SK-N-SH treated with all-trans-retinoic acid at 6 μM for 48 hours (cell line): ENCODE data around the gene SHF.

Experiments
- ATAC-seq: fragments of 200-7000 bp; cut with Tn5 transposase; 3 replicates; pipeline ENCODE4 v1.9.1; 2020; ENCODE audit warnings: mild to moderate bottlenecking, moderate library complexity
- BACH2 ChIP-seq: fragments of 250-450 bp; sonication (Bioruptor Pico); IDR thresholded peaks from 2 replicates; pipeline ENCODE4 v1.9.0; 2021; ENCODE audit warnings: mild to moderate bottlenecking, borderline replicate concordance
- CREB5 ChIP-seq: fragments of 250-450 bp; sonication (Bioruptor Pico); IDR thresholded peaks from 2 replicates; pipeline ENCODE4 v1.5.1; 2020; ENCODE audit warnings: low read depth, mild to moderate bottlenecking, moderate library complexity
- CSDC2 ChIP-seq: fragments of 250-450 bp; sonication (Bioruptor Pico); IDR thresholded peaks from 2 replicates; pipeline ENCODE4 v1.5.0; 2020; ENCODE audit warnings: mild to moderate bottlenecking, moderate library complexity
- CSRNP3 ChIP-seq: fragments of 250-450 bp; sonication (Bioruptor Pico); IDR thresholded peaks from 2 replicates; pipeline ENCODE4 v1.5.1; 2021; ENCODE audit warnings: mild to moderate bottlenecking, moderate library complexity
- ESRRG ChIP-seq: fragments of 250-450 bp; sonication (Bioruptor Pico); IDR thresholded peaks from 2 replicates; pipeline ENCODE4 v1.6.1; 2021; ENCODE audit warnings: mild to moderate bottlenecking
- GLIS3 ChIP-seq: fragments of 250-450 bp; sonication (Bioruptor Pico); IDR thresholded peaks from 2 replicates; pipeline ENCODE4 v1.5.0; 2020; ENCODE audit warnings: mild to moderate bottlenecking, moderate library complexity
- ISL1 ChIP-seq: fragments of 250-450 bp; sonication (Bioruptor Pico); IDR thresholded peaks from 2 replicates; pipeline ENCODE4 v2.1.2; 2022; ENCODE audit warnings: mild to moderate bottlenecking, moderate library complexity
- OSR1 ChIP-seq: fragments of 250-450 bp; sonication (Bioruptor Pico); IDR thresholded peaks from 2 replicates; pipeline ENCODE4 v1.8.0; 2022; ENCODE audit warnings: moderate library complexity, mild to moderate bottlenecking, inconsistent platforms
- PATZ1 ChIP-seq: fragments of 250-450 bp; sonication (Bioruptor Pico); IDR thresholded peaks from 2 replicates; pipeline ENCODE4 v1.8.0; 2020; ENCODE audit warnings: mild to moderate bottlenecking, moderate library complexity, borderline replicate concordance
- PPARA ChIP-seq: fragments of 250-450 bp; sonication (Bioruptor Pico); IDR thresholded peaks from 2 replicates; pipeline ENCODE4 v1.5.0; 2020; ENCODE audit warnings: mild to moderate bottlenecking, borderline replicate concordance
- SNAI2 ChIP-seq: fragments of 250-450 bp; sonication (Bioruptor Pico); IDR thresholded peaks from 2 replicates; pipeline ENCODE4 v1.5.0; 2020; ENCODE audit warnings: mild to moderate bottlenecking, moderate library complexity
- TCF4 ChIP-seq: fragments of 250-450 bp; sonication (Bioruptor Pico); IDR thresholded peaks from 2 replicates; pipeline ENCODE4 v1.8.0; 2021; ENCODE audit warnings: mild to moderate bottlenecking, moderate library complexity, borderline replicate concordance
- TOX ChIP-seq: fragments of 250-450 bp; sonication (Bioruptor Pico); IDR thresholded peaks from 2 replicates; pipeline ENCODE4 v1.8.0; 2021; ENCODE audit warnings: mild to moderate bottlenecking, moderate library complexity, borderline replicate concordance
- TSHZ2 ChIP-seq: fragments of 250-450 bp; sonication (Bioruptor Pico); IDR thresholded peaks from 2 replicates; pipeline ENCODE4 v1.5.0; 2020; ENCODE audit warnings: mild to moderate bottlenecking, moderate library complexity
- ZFP3 ChIP-seq: fragments of 250-450 bp; sonication (Bioruptor Pico); IDR thresholded peaks from 2 replicates; pipeline ENCODE4 v1.5.0; 2020; ENCODE audit warnings: mild to moderate bottlenecking, moderate library complexity
- ZFP30 ChIP-seq: fragments of 450-650 bp; formaldehyde crosslinking; IDR thresholded peaks from 2 replicates; pipeline ENCODE4 v1.5.0; 2022; ENCODE audit warnings: mild to moderate bottlenecking, moderate library complexity
- ZNF565 ChIP-seq: fragments of 450-650 bp; formaldehyde crosslinking; conservative IDR thresholded peaks from 2 replicates; pipeline ENCODE4 v1.5.0; 2020; ENCODE audit warnings: low read depth, mild to moderate bottlenecking, moderate library complexity
- ZNF70 ChIP-seq: fragments of 450-650 bp; formaldehyde crosslinking; IDR thresholded peaks from 2 replicates; pipeline ENCODE4 v1.5.0; 2020; ENCODE audit warnings: mild to moderate bottlenecking, moderate library complexity
- ZNF8 ChIP-seq: fragments of 450-650 bp; formaldehyde crosslinking; IDR thresholded peaks from 2 replicates; pipeline ENCODE4 v1.5.0; 2020; ENCODE audit warnings: mild to moderate bottlenecking, moderate library complexity

SHF gene

GRCh38 chr15:45143946-45144345 is 43.8 kb downstream of the SHF start (continued):
- TF ChIP-seq PATZ1 (CRISPR knock-in tag), result no peak
- TF ChIP-seq ESRRG (CRISPR knock-in tag), result no peak

GRCh38 chr15:45143056-45143455 is 44.7 kb downstream of the SHF start:
- ATAC-seq, result no peak
- TF ChIP-seq ZNF565, result no peak
- no peak for TF ChIP-seq CREB5 (CRISPR knock-in tag)
- TF ChIP-seq CSDC2, result no peak
- no peak for TF ChIP-seq SNAI2
- no peak for TF ChIP-seq TSHZ2
- TF ChIP-seq TOX, result no peak
- no peak for TF ChIP-seq ZFP3 (CRISPR knock-in tag)
- TF ChIP-seq ZNF8 (CRISPR knock-in tag), result no peak
- no peak for TF ChIP-seq ZFP30 (CRISPR knock-in tag)
- no peak for TF ChIP-seq PPARA (CRISPR knock-in tag)
- no peak for TF ChIP-seq TCF4 (CRISPR knock-in tag)
- TF ChIP-seq PATZ1 (CRISPR knock-in tag), result no peak
- TF ChIP-seq OSR1, result no peak
- TF ChIP-seq GLIS3 (CRISPR knock-in tag), result no peak
- no peak for TF ChIP-seq ISL1

GRCh38 chr15:45141386-45141785 is 46.4 kb downstream of the SHF start:
- ATAC-seq, result no peak
- TF ChIP-seq ZNF565, result no peak

GRCh38 chr15:45140557-45141250 is 47.1 kb downstream of the SHF start:
- TF ChIP-seq BACH2 (CRISPR knock-in tag), result no peak
- TF ChIP-seq CSDC2, result no peak
- no peak for TF ChIP-seq PATZ1 (CRISPR knock-in tag)
- no peak for TF ChIP-seq TSHZ2
- TF ChIP-seq CSRNP3, result no peak
- no peak for TF ChIP-seq ZNF70
- TF ChIP-seq ZFP30 (CRISPR knock-in tag), result no peak
- no peak for TF ChIP-seq ZNF565
- no peak for TF ChIP-seq GLIS3 (CRISPR knock-in tag)
- no peak for TF ChIP-seq ISL1
- no peak for TF ChIP-seq ESRRG (CRISPR knock-in tag)
- TF ChIP-seq TOX, result no peak
- TF ChIP-seq TCF4 (CRISPR knock-in tag), result no peak
- TF ChIP-seq OSR1, result no peak
- no peak for ATAC-seq
